ENCODE measurements around the gene YES1. TPM values are rescaled to one million over a fixed set of nuclear protein-coding genes. Genes with fewer than 3 reads are reported as not detected.

YES1 gene
- total and polyA plus RNA-seq, 2 donors (not counting 3 experiments of a cell fraction or from before 2014, with no cell fraction given), result 16.5 to 92.3 TPM

GRCh38 chr18:703213-703967, 108.7 kb downstream of the YES1 start:
- H3K4me2 ChIP-seq (ENCODE audit: insufficient read depth, low read length), result no peak overlapping the region
- dilution Hi-C loops (cut with MboI; ENCODE audit: extremely low pct_ligation_motif_present, low sequenced_read_pairs) (no loop called here), intact Hi-C loops (cut with micrococcal nuclease) (no loop called here)
- H3K9ac ChIP-seq (replicated peaks; ENCODE audit: extremely low read depth, insufficient read depth, low read length), result no peak overlapping the region
- peak overlapping the region; percentile 50 for H3K27ac ChIP-seq (ENCODE audit: insufficient read depth, low read depth, low read length)
- no peak overlapping the region for H3K4me3 ChIP-seq (replicated peaks in 1 of 3; ENCODE audit: insufficient read depth in 1 of 3, low read depth in 1 of 3, low read length in 3 of 3)
- peaks cover 9% of the 10 kb centered on the region for H3K4me1 ChIP-seq (ENCODE audit: control insufficient read depth, extremely low read depth, insufficient read depth, low read length)
- FAIRE-seq, result peak; percentile 50
- no peaks in the 10 kb centered on the region for H3K9me1 ChIP-seq (replicated peaks; ENCODE audit: control insufficient read depth, extremely low read depth, insufficient read depth, low read length)
- H4K20me1 ChIP-seq (replicated peaks; ENCODE audit: control insufficient read depth, extremely low read depth, insufficient read depth, low read length), result no peaks in the 10 kb centered on the region
- H3K79me2 ChIP-seq (ENCODE audit: control insufficient read depth, insufficient read depth, low read length), result peaks cover 26% of the 10 kb centered on the region
- ChIA-PET CTCF (interaction anchor here (0.9 to 1.9 kb wide), 7 partner anchors 9 to 136 kb away, joined by 3 to 10 read pairs (median 6); partner anchors contain the start of gene ENOSF1), POLR2A (interaction anchor here (0.6 to 0.9 kb wide), 2 partner anchors 9 to 141 kb away, joined by 3 to 6 read pairs; partner anchors contain the start of gene ENOSF1)
- no peak overlapping the region for H2AFZ ChIP-seq (ENCODE audit: low read depth, low read length)
- no peaks in the 10 kb centered on the region for H3K27me3 ChIP-seq (ENCODE audit: control insufficient read depth in 2 of 2, insufficient read depth in 2 of 2, low read length in 2 of 2)
- DNase-seq (ENCODE audit: low read depth, low spot score), result no peak
- H3K9me3 ChIP-seq (replicated peaks; ENCODE audit: control insufficient read depth, insufficient read depth, low read length), result no peaks in the 10 kb centered on the region
- TF ChIP-seq EZH2 (IDR thresholded peaks at IDR 0.05; ENCODE audit: borderline replicate concordance, low read depth, low read length, severe bottlenecking), result no peak
- no peak for TF ChIP-seq CTCF (IDR thresholded peaks at IDR 0.05; ENCODE audit: extremely low read depth in 1 of 2, insufficient read depth in 1 of 2, low read depth in 1 of 2, low read length in 2 of 2)
- no peak for TF ChIP-seq POLR2A (IDR thresholded peaks at IDR 0.05; ENCODE audit: low read depth, low read length)
- TF ChIP-seq JUN (IDR thresholded peaks at IDR 0.05; ENCODE audit: borderline replicate concordance, insufficient read depth, insufficient read length, low read depth), result no peak
- no peak for TF ChIP-seq POLR2AphosphoS5 (IDR thresholded peaks at IDR 0.05; ENCODE audit: insufficient read depth, low read depth, low read length)
- TF ChIP-seq, protein P1, sequence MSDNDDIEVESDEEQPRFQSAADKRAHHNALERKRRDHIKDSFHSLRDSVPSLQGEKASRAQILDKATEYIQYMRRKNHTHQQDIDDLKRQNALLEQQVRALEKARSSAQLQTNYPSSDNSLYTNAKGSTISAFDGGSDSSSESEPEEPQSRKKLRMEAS (IDR thresholded peaks at IDR 0.05; ENCODE audit: insufficient read depth, insufficient read length), result no peak
- no peak for TF ChIP-seq FOS (IDR thresholded peaks at IDR 0.05; ENCODE audit: borderline replicate concordance, insufficient read depth, low read length)
- no peak for TF ChIP-seq MYC (IDR thresholded peaks at IDR 0.05; ENCODE audit: low read depth, low read length)
- TF ChIP-seq GATA2 (IDR thresholded peaks at IDR 0.05; ENCODE audit: insufficient read depth, insufficient read length, low read depth, low read length), result no peak
- peaks cover 0 to 2% of the 10 kb centered on the region in 2 experiments for H3K36me3 ChIP-seq (ENCODE audit: control insufficient read depth in 2 of 2, extremely low read depth in 1 of 2, insufficient read depth in 2 of 2, low read length in 2 of 2)
- no TSS peak for BruUV-seq (replicated peaks)

Measured in endothelial cell of umbilical vein (primary cell).